ENCODE results near the gene HLA-B.

The HLA-B gene

DNA sequence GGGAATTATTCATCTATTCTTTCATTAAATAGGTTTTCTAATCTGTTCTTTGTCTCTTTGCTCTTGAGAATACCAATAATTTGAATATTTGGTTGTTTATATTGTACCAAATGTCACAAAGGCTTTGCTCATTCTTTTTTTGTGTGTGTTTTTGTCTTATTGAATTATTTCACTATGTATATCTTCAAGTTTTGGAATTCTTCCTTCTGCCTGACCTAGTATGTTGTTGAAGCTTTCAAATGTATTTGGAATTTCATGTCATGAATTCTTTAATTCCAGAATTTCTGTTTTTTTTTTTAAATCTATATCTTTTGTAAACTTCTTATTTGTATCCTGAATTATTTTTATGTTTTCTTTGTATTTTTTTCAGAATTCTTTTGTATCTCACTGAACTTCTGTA lies 16.8 kb downstream of the HLA-B start:
- Histone ChIP-seq H3K9me3 (ENCODE audit: control insufficient read depth, insufficient read depth, low read depth, low read length) (peaks cover 7% of the 10 kb centered on the region; the same call in 1 of the 2 replicates), H3K27ac (ENCODE audit: extremely low read depth, low read depth, low read length) (no peak overlapping the region), H3K4me1 (ENCODE audit: control insufficient read depth, insufficient read depth, low read length) (no peaks in the 10 kb centered on the region), H3K4me3 (ENCODE audit: low read depth, low read length) (no peak overlapping the region), H3K36me3 (ENCODE audit: control insufficient read depth in 2 of 2, insufficient read depth in 1 of 2, low read length in 2 of 2) (no peaks in the 10 kb centered on the region)
- TF ChIP-seq, protein P1, sequence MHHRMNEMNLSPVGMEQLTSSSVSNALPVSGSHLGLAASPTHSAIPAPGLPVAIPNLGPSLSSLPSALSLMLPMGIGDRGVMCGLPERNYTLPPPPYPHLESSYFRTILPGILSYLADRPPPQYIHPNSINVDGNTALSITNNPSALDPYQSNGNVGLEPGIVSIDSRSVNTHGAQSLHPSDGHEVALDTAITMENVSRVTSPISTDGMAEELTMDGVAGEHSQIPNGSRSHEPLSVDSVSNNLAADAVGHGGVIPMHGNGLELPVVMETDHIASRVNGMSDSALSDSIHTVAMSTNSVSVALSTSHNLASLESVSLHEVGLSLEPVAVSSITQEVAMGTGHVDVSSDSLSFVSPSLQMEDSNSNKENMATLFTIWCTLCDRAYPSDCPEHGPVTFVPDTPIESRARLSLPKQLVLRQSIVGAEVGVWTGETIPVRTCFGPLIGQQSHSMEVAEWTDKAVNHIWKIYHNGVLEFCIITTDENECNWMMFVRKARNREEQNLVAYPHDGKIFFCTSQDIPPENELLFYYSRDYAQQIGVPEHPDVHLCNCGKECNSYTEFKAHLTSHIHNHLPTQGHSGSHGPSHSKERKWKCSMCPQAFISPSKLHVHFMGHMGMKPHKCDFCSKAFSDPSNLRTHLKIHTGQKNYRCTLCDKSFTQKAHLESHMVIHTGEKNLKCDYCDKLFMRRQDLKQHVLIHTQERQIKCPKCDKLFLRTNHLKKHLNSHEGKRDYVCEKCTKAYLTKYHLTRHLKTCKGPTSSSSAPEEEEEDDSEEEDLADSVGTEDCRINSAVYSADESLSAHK (tag by site-specific recombination; IDR thresholded peaks at IDR 0.05) = no peak
- peak; percentile 66 for TF ChIP-seq SETDB1 (IDR thresholded peaks at IDR 0.05; ENCODE audit: insufficient read length, low read length)
- POLR2A ChIA-PET = no interaction called here
- CTCF ChIA-PET = interaction anchor here (0.6 to 1.2 kb wide), 3 partner anchors 26 to 425 kb away, joined by 3 to 4 read pairs (median 4); no protein-coding TSS in a partner anchor

DNA sequence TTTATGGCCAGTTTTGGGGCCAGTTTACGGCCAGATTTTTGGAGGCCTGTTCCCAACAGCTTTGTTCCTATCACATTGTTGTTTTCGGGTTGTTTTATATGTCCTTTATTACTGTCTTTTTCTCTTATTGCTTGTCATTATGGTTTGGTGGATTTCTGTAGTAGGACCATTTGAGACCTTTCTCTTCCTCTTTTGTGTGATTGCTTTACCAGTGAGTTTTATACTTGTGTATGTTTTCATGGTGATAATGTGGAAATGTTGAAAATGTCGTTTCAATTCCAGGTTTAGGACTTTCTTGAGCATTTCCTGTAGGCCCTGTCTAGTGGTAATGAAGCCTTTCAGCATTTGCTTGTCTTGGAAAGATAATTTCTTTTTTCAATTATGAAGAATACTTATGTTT lies 17.8 kb downstream of the HLA-B start:
- Histone ChIP-seq H3K9me3 (ENCODE audit: control insufficient read depth, insufficient read depth, low read depth, low read length) (peaks cover 7% of the 10 kb centered on the region; the same call in 1 of the 2 replicates), H3K36me3 (ENCODE audit: control insufficient read depth in 2 of 2, insufficient read depth in 1 of 2, low read length in 2 of 2) (no peaks in the 10 kb centered on the region), H3K4me1 (ENCODE audit: control insufficient read depth, insufficient read depth, low read length) (no peaks in the 10 kb centered on the region), H3K4me3 (ENCODE audit: low read depth, low read length) (no peak overlapping the region), H3K27ac (ENCODE audit: extremely low read depth, low read depth, low read length) (no peak overlapping the region)
- TF ChIP-seq, protein P2, sequence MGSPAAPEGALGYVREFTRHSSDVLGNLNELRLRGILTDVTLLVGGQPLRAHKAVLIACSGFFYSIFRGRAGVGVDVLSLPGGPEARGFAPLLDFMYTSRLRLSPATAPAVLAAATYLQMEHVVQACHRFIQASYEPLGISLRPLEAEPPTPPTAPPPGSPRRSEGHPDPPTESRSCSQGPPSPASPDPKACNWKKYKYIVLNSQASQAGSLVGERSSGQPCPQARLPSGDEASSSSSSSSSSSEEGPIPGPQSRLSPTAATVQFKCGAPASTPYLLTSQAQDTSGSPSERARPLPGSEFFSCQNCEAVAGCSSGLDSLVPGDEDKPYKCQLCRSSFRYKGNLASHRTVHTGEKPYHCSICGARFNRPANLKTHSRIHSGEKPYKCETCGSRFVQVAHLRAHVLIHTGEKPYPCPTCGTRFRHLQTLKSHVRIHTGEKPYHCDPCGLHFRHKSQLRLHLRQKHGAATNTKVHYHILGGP (tag by site-specific recombination; IDR thresholded peaks at IDR 0.05) = no peak
- TF ChIP-seq, protein P3, sequence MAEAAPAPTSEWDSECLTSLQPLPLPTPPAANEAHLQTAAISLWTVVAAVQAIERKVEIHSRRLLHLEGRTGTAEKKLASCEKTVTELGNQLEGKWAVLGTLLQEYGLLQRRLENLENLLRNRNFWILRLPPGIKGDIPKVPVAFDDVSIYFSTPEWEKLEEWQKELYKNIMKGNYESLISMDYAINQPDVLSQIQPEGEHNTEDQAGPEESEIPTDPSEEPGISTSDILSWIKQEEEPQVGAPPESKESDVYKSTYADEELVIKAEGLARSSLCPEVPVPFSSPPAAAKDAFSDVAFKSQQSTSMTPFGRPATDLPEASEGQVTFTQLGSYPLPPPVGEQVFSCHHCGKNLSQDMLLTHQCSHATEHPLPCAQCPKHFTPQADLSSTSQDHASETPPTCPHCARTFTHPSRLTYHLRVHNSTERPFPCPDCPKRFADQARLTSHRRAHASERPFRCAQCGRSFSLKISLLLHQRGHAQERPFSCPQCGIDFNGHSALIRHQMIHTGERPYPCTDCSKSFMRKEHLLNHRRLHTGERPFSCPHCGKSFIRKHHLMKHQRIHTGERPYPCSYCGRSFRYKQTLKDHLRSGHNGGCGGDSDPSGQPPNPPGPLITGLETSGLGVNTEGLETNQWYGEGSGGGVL (tag by site-specific recombination; IDR thresholded peaks at IDR 0.05) = no peak
- TF ChIP-seq ZNF2 (tag by site-specific recombination; IDR thresholded peaks at IDR 0.05) = no peak
- no peak for TF ChIP-seq ZNF366 (tag by site-specific recombination; conservative IDR thresholded peaks at IDR 0.05)
- TF ChIP-seq ZNF544 (tag by site-specific recombination; IDR thresholded peaks at IDR 0.05) = no peak
- TF ChIP-seq, protein P4, sequence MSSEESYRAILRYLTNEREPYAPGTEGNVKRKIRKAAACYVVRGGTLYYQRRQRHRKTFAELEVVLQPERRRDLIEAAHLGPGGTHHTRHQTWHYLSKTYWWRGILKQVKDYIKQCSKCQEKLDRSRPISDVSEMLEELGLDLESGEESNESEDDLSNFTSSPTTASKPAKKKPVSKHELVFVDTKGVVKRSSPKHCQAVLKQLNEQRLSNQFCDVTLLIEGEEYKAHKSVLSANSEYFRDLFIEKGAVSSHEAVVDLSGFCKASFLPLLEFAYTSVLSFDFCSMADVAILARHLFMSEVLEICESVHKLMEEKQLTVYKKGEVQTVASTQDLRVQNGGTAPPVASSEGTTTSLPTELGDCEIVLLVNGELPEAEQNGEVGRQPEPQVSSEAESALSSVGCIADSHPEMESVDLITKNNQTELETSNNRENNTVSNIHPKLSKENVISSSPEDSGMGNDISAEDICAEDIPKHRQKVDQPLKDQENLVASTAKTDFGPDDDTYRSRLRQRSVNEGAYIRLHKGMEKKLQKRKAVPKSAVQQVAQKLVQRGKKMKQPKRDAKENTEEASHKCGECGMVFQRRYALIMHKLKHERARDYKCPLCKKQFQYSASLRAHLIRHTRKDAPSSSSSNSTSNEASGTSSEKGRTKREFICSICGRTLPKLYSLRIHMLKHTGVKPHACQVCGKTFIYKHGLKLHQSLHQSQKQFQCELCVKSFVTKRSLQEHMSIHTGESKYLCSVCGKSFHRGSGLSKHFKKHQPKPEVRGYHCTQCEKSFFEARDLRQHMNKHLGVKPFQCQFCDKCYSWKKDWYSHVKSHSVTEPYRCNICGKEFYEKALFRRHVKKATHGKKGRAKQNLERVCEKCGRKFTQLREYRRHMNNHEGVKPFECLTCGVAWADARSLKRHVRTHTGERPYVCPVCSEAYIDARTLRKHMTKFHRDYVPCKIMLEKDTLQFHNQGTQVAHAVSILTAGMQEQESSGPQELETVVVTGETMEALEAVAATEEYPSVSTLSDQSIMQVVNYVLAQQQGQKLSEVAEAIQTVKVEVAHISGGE (tag by site-specific recombination; conservative IDR thresholded peaks at IDR 0.05; ENCODE audit: low read depth) = no peak
- ChIA-PET POLR2A (no interaction called here), CTCF (interaction anchor here (0.6 to 1.9 kb wide), 2 partner anchors 18 to 27 kb away, joined by 4 to 7 read pairs; no protein-coding TSS in a partner anchor)

DNA sequence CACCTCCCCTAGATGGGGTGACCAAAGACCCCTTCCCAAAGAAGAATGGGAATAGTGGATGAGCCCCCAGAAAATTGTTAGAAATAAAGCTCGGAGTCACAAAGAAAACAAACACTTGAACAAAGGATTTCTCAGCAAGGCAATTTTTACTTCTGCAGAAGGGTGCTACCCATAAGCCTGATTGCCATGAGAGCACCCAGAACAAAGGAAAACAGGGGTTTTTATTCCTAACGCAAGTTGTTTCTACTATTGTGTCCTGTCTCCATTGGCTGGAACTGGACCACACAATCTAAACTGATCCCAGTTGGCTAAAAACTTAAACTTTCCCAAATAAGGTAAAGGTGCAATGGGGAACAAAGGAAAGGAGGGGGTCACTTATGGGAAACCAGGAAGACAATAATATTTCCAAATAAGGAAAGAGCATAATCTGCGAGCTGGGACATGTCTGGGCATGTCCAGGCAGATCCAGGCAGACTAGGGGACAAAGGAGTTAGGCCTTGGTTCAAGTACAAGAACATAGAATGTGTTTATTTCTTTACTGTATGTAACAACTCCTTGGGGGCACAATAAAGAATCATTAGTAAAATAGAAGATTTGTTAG lies 20.0 kb downstream of the HLA-B start:
- Histone ChIP-seq H3K27ac (ENCODE audit: extremely low read depth, low read depth, low read length) (no peak overlapping the region), H3K9me3 (ENCODE audit: control insufficient read depth, insufficient read depth, low read depth, low read length) (peaks cover 7% of the 10 kb centered on the region; the same call in 1 of the 2 replicates), H3K36me3 (ENCODE audit: control insufficient read depth in 2 of 2, insufficient read depth in 1 of 2, low read length in 2 of 2) (no peaks in the 10 kb centered on the region), H3K4me3 (ENCODE audit: low read depth, low read length) (no peak overlapping the region), H3K4me1 (ENCODE audit: control insufficient read depth, insufficient read depth, low read length) (no peaks in the 10 kb centered on the region)
- CTCF ChIA-PET = interaction anchor here (1.9 kb wide), 1 partner anchor 30 kb away, joined by 7 read pairs; no protein-coding TSS in a partner anchor
- POLR2A ChIA-PET = no interaction called here
- peak; percentile 91 for TF ChIP-seq ZNF561 (tag by site-specific recombination; IDR thresholded peaks at IDR 0.05; ENCODE audit: borderline replicate concordance)
- TF ChIP-seq SETDB1 (IDR thresholded peaks at IDR 0.05; ENCODE audit: insufficient read length, low read length) = peak; percentile 99
- TF ChIP-seq TRIM28 (IDR thresholded peaks at IDR 0.05; ENCODE audit: borderline replicate concordance, low read length) = peak; percentile 100
- TF ChIP-seq ZNF274 (IDR thresholded peaks at IDR 0.05; ENCODE audit: low read length) = no peak
- no peak for TF ChIP-seq ZNF274 (tag by site-specific recombination; IDR thresholded peaks at IDR 0.05; ENCODE audit: borderline replicate concordance)
- TF ChIP-seq ZNF521 (tag by site-specific recombination; IDR thresholded peaks at IDR 0.05) = no peak
- TF ChIP-seq, protein P5, sequence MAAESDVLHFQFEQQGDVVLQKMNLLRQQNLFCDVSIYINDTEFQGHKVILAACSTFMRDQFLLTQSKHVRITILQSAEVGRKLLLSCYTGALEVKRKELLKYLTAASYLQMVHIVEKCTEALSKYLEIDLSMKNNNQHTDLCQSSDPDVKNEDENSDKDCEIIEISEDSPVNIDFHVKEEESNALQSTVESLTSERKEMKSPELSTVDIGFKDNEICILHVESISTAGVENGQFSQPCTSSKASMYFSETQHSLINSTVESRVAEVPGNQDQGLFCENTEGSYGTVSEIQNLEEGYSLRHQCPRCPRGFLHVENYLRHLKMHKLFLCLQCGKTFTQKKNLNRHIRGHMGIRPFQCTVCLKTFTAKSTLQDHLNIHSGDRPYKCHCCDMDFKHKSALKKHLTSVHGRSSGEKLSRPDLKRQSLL (tag by site-specific recombination; IDR thresholded peaks at IDR 0.05) = no peak

All from HEK293 (cell line).